Muscle layer of colon (tissue), 2 donors: ENCODE measurements around the gene GPR89B.
"Not testable (repeated sequence)": the region's sequence is repeated elsewhere in the genome, so short reads cannot be mapped to it uniquely, and the experiment has no call there.

Source experiments
- H3K27ac ChIP-seq: one replicate; pipeline ENCODE4 v1.7.0; 2013; ENCODE audit warnings: low read depth, mild to moderate bottlenecking, low read length, moderate library complexity
- H3K27me3 ChIP-seq, 2 donors: one replicate each; pipeline ENCODE4 v1.7.0; 2013; ENCODE audit warnings: low read length in 2 of 2, mild to moderate bottlenecking in 2 of 2; ENCODE audit not compliant: insufficient read depth in 2 of 2, control insufficient read depth in 1 of 2
- H3K36me3 ChIP-seq: one replicate; pipeline ENCODE4 v1.7.0; 2013; ENCODE audit warnings: mild to moderate bottlenecking, low read length; ENCODE audit not compliant: insufficient read depth
- H3K4me1 ChIP-seq: one replicate; pipeline ENCODE4 v1.7.0; 2013; ENCODE audit warnings: mild to moderate bottlenecking, low read length; ENCODE audit not compliant: insufficient read depth
- H3K4me3 ChIP-seq, 2 donors: one replicate each; pipeline ENCODE4 v1.7.0; 2013; ENCODE audit warnings: low read length in 2 of 2, low read depth in 1 of 2, mild to moderate bottlenecking in 1 of 2, moderate library complexity in 1 of 2
- H3K9ac ChIP-seq: one replicate; pipeline ENCODE4 v1.7.0; 2013; ENCODE audit warnings: low read length
- H3K9me3 ChIP-seq: one replicate; pipeline ENCODE4 v1.7.0; 2013; ENCODE audit warnings: mild to moderate bottlenecking, low read length
- donor health status: abdominal sarcoma.
- donor health status: Adenocarcinoma of cecum.

Gene GPR89B

GRCh38 chr1:147949517-147949916, 21.3 kb downstream of the GPR89B start:
- not testable (repeated sequence) for H3K36me3 ChIP-seq, H3K4me3 ChIP-seq, H3K27ac ChIP-seq, H3K9ac ChIP-seq, H3K4me1 ChIP-seq, H3K9me3 ChIP-seq, H3K27me3 ChIP-seq

- not testable (repeated sequence) for H3K9ac ChIP-seq, H3K36me3 ChIP-seq, H3K9me3 ChIP-seq, H3K4me3 ChIP-seq, H3K27ac ChIP-seq, H3K4me1 ChIP-seq, H3K27me3 ChIP-seq
Measured at GRCh38 chr1:147958906-147959305, 30.7 kb downstream of the GPR89B start.

GRCh38 chr1:147959680-147960079, 31.5 kb downstream of the GPR89B start:
- H3K27me3 ChIP-seq, result not testable (repeated sequence)

GRCh38 chr1:147964575-147964974, 36.4 kb downstream of the GPR89B start:
- not testable (repeated sequence) for H3K27me3 ChIP-seq, H3K9me3 ChIP-seq, H3K36me3 ChIP-seq, H3K4me1 ChIP-seq, H3K27ac ChIP-seq, H3K9ac ChIP-seq, H3K4me3 ChIP-seq

More at GRCh38 chr1:147959680-147960079, 31.5 kb downstream of the GPR89B start:
- not testable (repeated sequence) for H3K36me3 ChIP-seq, H3K27ac ChIP-seq, H3K9me3 ChIP-seq, H3K4me3 ChIP-seq, H3K9ac ChIP-seq, H3K4me1 ChIP-seq

- H3K27ac ChIP-seq, H3K27me3 ChIP-seq, H3K36me3 ChIP-seq, H3K4me3 ChIP-seq, H3K4me1 ChIP-seq, H3K9ac ChIP-seq, H3K9me3 ChIP-seq: not testable (repeated sequence)
Measured at GRCh38 chr1:147966657-147967056, 38.4 kb downstream of the GPR89B start.

GRCh38 chr1:147978896-147979651, 50.9 kb downstream of the GPR89B start:
- H3K4me3 ChIP-seq, H3K36me3 ChIP-seq, H3K27me3 ChIP-seq: not testable (repeated sequence)

GRCh38 chr1:147985374-147985773, 57.2 kb downstream of the GPR89B start:
- not testable (repeated sequence) for H3K4me1 ChIP-seq, H3K27ac ChIP-seq, H3K9ac ChIP-seq, H3K36me3 ChIP-seq, H3K4me3 ChIP-seq, H3K27me3 ChIP-seq, H3K9me3 ChIP-seq

More at GRCh38 chr1:147978896-147979651, 50.9 kb downstream of the GPR89B start:
- H3K4me1 ChIP-seq, H3K9me3 ChIP-seq, H3K27ac ChIP-seq, H3K9ac ChIP-seq: not testable (repeated sequence)

GRCh38 chr1:147987893-147988292, 59.7 kb downstream of the GPR89B start:
- not testable (repeated sequence) for H3K27ac ChIP-seq, H3K9me3 ChIP-seq, H3K4me1 ChIP-seq, H3K4me3 ChIP-seq, H3K27me3 ChIP-seq, H3K36me3 ChIP-seq, H3K9ac ChIP-seq

GRCh38 chr1:147992916-147993315, 64.7 kb downstream of the GPR89B start:
- H3K9ac ChIP-seq, H3K4me1 ChIP-seq, H3K27ac ChIP-seq, H3K9me3 ChIP-seq, H3K36me3 ChIP-seq, H3K27me3 ChIP-seq, H3K4me3 ChIP-seq: not testable (repeated sequence)

- H3K27ac ChIP-seq, H3K27me3 ChIP-seq, H3K36me3 ChIP-seq, H3K9me3 ChIP-seq, H3K4me3 ChIP-seq, H3K9ac ChIP-seq, H3K4me1 ChIP-seq: not testable (repeated sequence)
Measured at GRCh38 chr1:147993400-147993799, 65.2 kb downstream of the GPR89B start.

GRCh38 chr1:147993825-147994615, 65.8 kb downstream of the GPR89B start:
- H3K27me3 ChIP-seq, H3K9ac ChIP-seq, H3K9me3 ChIP-seq, H3K36me3 ChIP-seq, H3K4me3 ChIP-seq, H3K27ac ChIP-seq, H3K4me1 ChIP-seq: not testable (repeated sequence)

GRCh38 chr1:147996088-147996487, 67.9 kb downstream of the GPR89B start:
- H3K27me3 ChIP-seq, H3K9me3 ChIP-seq, H3K27ac ChIP-seq, H3K36me3 ChIP-seq, H3K9ac ChIP-seq, H3K4me1 ChIP-seq, H3K4me3 ChIP-seq: not testable (repeated sequence)
